ENCODE results near the gene SDF4.

SDF4 gene

GRCh38 chr1:1168451-1169411 is 63.1 kb downstream of the SDF4 start:
- no peak overlapping the region for H3K4me3 ChIP-seq (ENCODE audit: low read depth, low read length)

- no peak overlapping the region for H3K4me3 ChIP-seq (ENCODE audit: low read depth, low read length)
These were observed 63.9 kb downstream of the SDF4 start for GRCh38 chr1:1167841-1168450.

GRCh38 chr1:1167398-1167821 is 64.4 kb downstream of the SDF4 start:
- H3K4me3 ChIP-seq (ENCODE audit: low read depth, low read length) = no peak overlapping the region

Data from iPS-11a (cell line).